GM23338 (cell line): Measurements from ENCODE around the gene CYP4B1. TPM values are rescaled to one million over a fixed set of nuclear protein-coding genes. Genes with fewer than 3 reads are reported as not detected.

Experiments used
- ATAC-seq: fragments of 200-7000 bp; cut with Tn5 transposase; 3 replicates; pipeline ENCODE4 v1.9.1; 2020
- DNase-seq: peaks from one replicate; pipeline ENCODE4 v3.0.0-alpha.2; 2015; ENCODE audit warnings: low spot score
- H2AFZ ChIP-seq: fragments of 200-600 bp; sonication (generic); 2 replicates; pipeline ENCODE4 v1.8.0; 2016; ENCODE audit warnings: antibody characterized with exemption, mild to moderate bottlenecking, moderate library complexity
- H3F3A ChIP-seq: fragments of 200-600 bp; sonication (generic); replicated peaks from 2 replicates; pipeline ENCODE4 v1.8.0; 2017; ENCODE audit warnings: antibody characterized with exemption, mixed run types, low read depth
- H3K27ac ChIP-seq: fragments of 200-600 bp; sonication (generic); 2 replicates; pipeline ENCODE4 v1.6.1; 2016; ENCODE audit warnings: low read depth
- H3K27me3 ChIP-seq: fragments of 200-600 bp; sonication (generic); 2 replicates; pipeline ENCODE4 v1.8.0; 2016; ENCODE audit warnings: mild to moderate bottlenecking, mixed run types, moderate library complexity; ENCODE audit not compliant: insufficient read depth
- H3K36me3 ChIP-seq: fragments of 200-600 bp; sonication (generic); 2 replicates; pipeline ENCODE4 v1.8.0; 2016; ENCODE audit warnings: mild to moderate bottlenecking; ENCODE audit not compliant: insufficient read depth
- H3K4me1 ChIP-seq: fragments of 200-600 bp; sonication (generic); 2 replicates; pipeline ENCODE4 v1.8.0; 2016; ENCODE audit warnings: mild to moderate bottlenecking, moderate library complexity; ENCODE audit not compliant: insufficient read depth
- H3K4me2 ChIP-seq: fragments of 200-600 bp; sonication (generic); 2 replicates; pipeline ENCODE4 v1.7.1; 2017; ENCODE audit warnings: mixed run types
- H3K4me3 ChIP-seq: fragments of 200-600 bp; sonication (generic); 2 replicates; pipeline ENCODE4 v1.6.1; 2016; ENCODE audit warnings: mixed run types
- H3K79me2 ChIP-seq: fragments of 200-600 bp; sonication (generic); replicated peaks from 2 replicates; pipeline ENCODE4 v1.8.0; 2017; ENCODE audit warnings: mild to moderate bottlenecking; ENCODE audit not compliant: insufficient read depth
- H3K9me2 ChIP-seq: fragments of 200-600 bp; sonication (generic); 2 replicates; pipeline ENCODE4 v1.8.0; 2017; ENCODE audit not compliant: insufficient read depth
- H4K20me1 ChIP-seq: fragments of 200-600 bp; sonication (generic); replicated peaks from 2 replicates; pipeline ENCODE4 v1.8.0; 2017; ENCODE audit warnings: mild to moderate bottlenecking; ENCODE audit not compliant: insufficient read depth
- H3K27ac Mint-ChIP-seq: 2 replicates; pipeline ENCODE4 v1.8.0; 2020; ENCODE audit warnings: inconsistent platforms, mild to moderate bottlenecking, moderate library complexity, mixed read lengths
- H3K27me3 Mint-ChIP-seq: 3 replicates; pipeline ENCODE4 v1.8.0; 2022; ENCODE audit warnings: low read depth, mild to moderate bottlenecking, moderate library complexity, mixed read lengths, inconsistent platforms; ENCODE audit not compliant: insufficient read depth, poor library complexity
- H3K36me3 Mint-ChIP-seq: 3 replicates; pipeline ENCODE4 v1.8.0; 2021; ENCODE audit warnings: low read depth, mild to moderate bottlenecking, inconsistent platforms, moderate library complexity, mixed read lengths
- H3K4me1 Mint-ChIP-seq: 3 replicates; pipeline ENCODE4 v1.8.0; 2020; ENCODE audit warnings: mild to moderate bottlenecking, inconsistent platforms, mixed read lengths
- H3K4me3 Mint-ChIP-seq: 3 replicates; pipeline ENCODE4 v1.8.0; 2021; ENCODE audit warnings: moderate library complexity, mild to moderate bottlenecking, inconsistent platforms, mixed read lengths
- H3K9me3 Mint-ChIP-seq: 3 replicates; pipeline ENCODE4 v1.8.0; 2020; ENCODE audit warnings: moderate library complexity, mild to moderate bottlenecking, inconsistent platforms, mixed read lengths
- CREB1 ChIP-seq: fragments of 250-450 bp; sonication (Bioruptor Pico); IDR thresholded peaks from 2 replicates; pipeline ENCODE4 v1.5.0; 2020; ENCODE audit warnings: low read depth, mild to moderate bottlenecking, moderate library complexity
- CTCF ChIP-seq, 2 experiments: fragments of 200-600 bp in 1 of 2; sonication (generic) in 1 of 2; conservative IDR thresholded peaks; 2 replicates each; pipeline versions ENCODE4 v1.5.1 to v1.6.1; 2016 to 2017; ENCODE audit warnings: antibody characterized with exemption in 2 of 2, low read depth in 2 of 2, mild to moderate bottlenecking in 2 of 2, moderate library complexity in 1 of 2
- ETS1 ChIP-seq: IDR thresholded peaks from 2 replicates; pipeline ENCODE4 v1.6.1; 2016; ENCODE audit warnings: antibody characterized with exemption
- EZH2phosphoT487 ChIP-seq: fragments of 200-600 bp; sonication (generic); IDR thresholded peaks from one replicate; pipeline ENCODE4 v1.8.1; 2018; ENCODE audit warnings: antibody characterized with exemption; ENCODE audit not compliant: unreplicated experiment
- NANOG ChIP-seq: IDR thresholded peaks from 2 replicates; pipeline ENCODE4 v1.6.1; 2016; ENCODE audit warnings: antibody characterized with exemption, borderline replicate concordance
- POLR2AphosphoS5 ChIP-seq: IDR thresholded peaks from 2 replicates; pipeline ENCODE4 v1.6.1; 2016; ENCODE audit warnings: antibody characterized with exemption, low read depth
- REST ChIP-seq: IDR thresholded peaks from one replicate; pipeline ENCODE4 v1.6.1; 2018; ENCODE audit warnings: antibody characterized with exemption; ENCODE audit not compliant: unreplicated experiment
- STAT1 ChIP-seq: IDR thresholded peaks from one replicate; pipeline ENCODE4 v1.6.1; 2016; ENCODE audit warnings: antibody characterized with exemption; ENCODE audit not compliant: unreplicated experiment
- ZNF114 ChIP-seq: fragments of 250-450 bp; sonication (Bioruptor Pico); IDR thresholded peaks from 2 replicates; pipeline ENCODE4 v1.5.0; 2020; ENCODE audit warnings: mild to moderate bottlenecking, moderate library complexity
- ZNF331 ChIP-seq: fragments of 250-450 bp; sonication (Bioruptor Pico); IDR thresholded peaks from 2 replicates; pipeline ENCODE4 v1.5.0; 2020; ENCODE audit warnings: low read depth, mild to moderate bottlenecking, moderate library complexity
- polyA plus RNA-seq: library from polyadenylated mRNA; unstranded; fragments of >200 nt; fragmentation: Nextera tagmentation; extraction: Ambion mirVana; gene quantifications from 2 replicates; pipeline ENCODE4 v1.2.1, GENCODE V29; 2016
- total RNA-seq: library from RNA; depleted of rRNA; stranded (reverse); fragments of >200 nt; shearing (Covaris generic); gene quantifications from 2 replicates; pipeline ENCODE4 v1.2.3, GENCODE V29; 2014

Gene CYP4B1
- total and polyA plus RNA-seq, 2 experiments from 2014 or later, result not detected

- ATAC-seq (no peak), DNase-seq (no peak)
- TF ChIP-seq REST (no peak), POLR2AphosphoS5 (no peak), ZNF114 (CRISPR knock-in tag) (no peak), CREB1 (no peak), STAT1 (no peak)
- Histone ChIP-seq H3K27me3 (no peaks in the 10 kb centered on the region), H3K27ac (no peak overlapping the region), H3K4me3 (no peak overlapping the region), H2AFZ (no peak overlapping the region), H3F3A (no peaks in the 10 kb centered on the region), H3K4me2 (no peak overlapping the region), H3K79me2 (no peaks in the 10 kb centered on the region), H3K9me2 (peaks cover 4% of the 10 kb centered on the region; the same call in 1 of the 2 replicates), H3K36me3 (no peaks in the 10 kb centered on the region; the same call in 1 of the 2 replicates), H3K4me1 (no peaks in the 10 kb centered on the region), H4K20me1 (no peaks in the 10 kb centered on the region)
- Mint-ChIP-seq H3K9me3 (no peaks in the 10 kb centered on the region; the same call in 2 of the 3 replicates), H3K27me3 (peaks cover 3% of the 10 kb centered on the region), H3K36me3 (no peaks in the 10 kb centered on the region), H3K4me1 (peaks cover 3% of the 10 kb centered on the region; the same call in 1 of the 3 replicates), H3K27ac (no peak overlapping the region), H3K4me3 (no peak overlapping the region)
Observed at GRCh38 chr1:46802081-46802480, 3.2 kb downstream of the CYP4B1 start.

DNA sequence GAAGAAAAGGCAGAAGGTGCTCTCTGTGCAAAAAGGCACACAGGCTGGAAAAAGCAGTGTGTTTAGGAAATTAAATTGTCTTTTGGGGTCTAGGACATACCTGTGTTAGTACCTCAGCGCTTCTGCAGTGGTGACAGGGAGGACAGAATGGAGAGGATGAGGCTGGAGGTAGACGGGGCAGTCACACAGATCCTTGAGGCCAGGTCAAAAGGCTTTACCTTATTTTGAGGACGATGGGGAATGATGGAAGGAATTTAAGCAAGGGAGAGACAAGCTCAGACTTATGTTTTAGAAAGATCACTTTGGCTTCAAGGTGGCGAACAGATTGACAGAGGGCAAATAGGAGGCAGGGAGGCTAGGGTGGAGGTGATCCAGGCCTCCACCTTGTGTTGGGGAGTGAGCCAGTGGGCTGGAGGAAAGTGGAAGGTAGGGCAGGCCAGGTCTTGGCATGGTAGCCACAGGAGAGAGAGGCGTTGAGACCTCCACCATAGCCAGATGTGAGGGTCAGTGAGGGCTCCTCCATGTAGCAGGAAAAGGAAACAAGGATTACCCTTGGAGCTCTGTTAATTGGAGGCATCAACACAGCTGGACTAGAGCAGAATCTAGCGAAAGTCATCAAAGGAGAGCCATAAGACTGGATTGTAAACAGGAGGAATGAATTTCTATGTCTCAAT, 4.2 kb downstream of the CYP4B1 start:
- H3K27me3 Mint-ChIP-seq, result peaks cover 3% of the 10 kb centered on the region
- DNase-seq (no peak), ATAC-seq (no peak)
- no peak overlapping the region for H3K27ac Mint-ChIP-seq
- Histone ChIP-seq H4K20me1 (no peaks in the 10 kb centered on the region), H3K9me2 (0 out of 2 replicates have a peak, but pooled peaks cover 4% of the 10 kb centered on the region), H3K4me1 (no peaks in the 10 kb centered on the region), H2AFZ (no peak overlapping the region), H3K27ac (no peak overlapping the region), H3F3A (no peaks in the 10 kb centered on the region), H3K27me3 (no peaks in the 10 kb centered on the region), H3K36me3 (no peaks in the 10 kb centered on the region; the same call in 1 of the 2 replicates), H3K4me2 (no peak overlapping the region), H3K4me3 (no peak overlapping the region), H3K79me2 (no peaks in the 10 kb centered on the region)
- peaks cover 9% of the 10 kb centered on the region for H3K9me3 Mint-ChIP-seq
- peaks cover 3% of the 10 kb centered on the region; the same call in 1 of the 3 replicates for H3K4me1 Mint-ChIP-seq
- no peaks in the 10 kb centered on the region; the same call in 2 of the 3 replicates for H3K36me3 Mint-ChIP-seq
- H3K4me3 Mint-ChIP-seq, result no peak overlapping the region
- TF ChIP-seq ZNF331 (CRISPR knock-in tag) (no peak), CREB1 (no peak), CTCF (conservative IDR thresholded peaks at IDR 0.05; ENCODE audit: low read depth in 2 of 2) (no peak), REST (no peak), STAT1 (no peak), ETS1 (no peak), NANOG (no peak), EZH2phosphoT487 (no peak)
